Progenitor cell of endocrine pancreas (in vitro differentiated cells): ENCODE data around the gene PRRT4. TPM values are rescaled to one million over a fixed set of nuclear protein-coding genes. Genes with fewer than 3 reads are reported as not detected.

Source experiments
- DNase-seq: peaks from one replicate; pipeline ENCODE4 v3.0.0; 2021; ENCODE audit warnings: low spot score; ENCODE audit not compliant: unreplicated experiment
- H3K27ac Mint-ChIP-seq: 2 replicates; pipeline ENCODE4 v1.8.0; 2021; ENCODE audit warnings: mild to moderate bottlenecking, moderate library complexity, mixed read lengths
- H3K27me3 Mint-ChIP-seq: 2 replicates; pipeline ENCODE4 v1.8.0; 2021; ENCODE audit warnings: mixed read lengths
- H3K36me3 Mint-ChIP-seq: 2 replicates; pipeline ENCODE4 v1.8.0; 2022; ENCODE audit warnings: mixed read lengths; ENCODE audit not compliant: insufficient read depth
- H3K4me1 Mint-ChIP-seq: 2 replicates; pipeline ENCODE4 v1.8.0; 2021; ENCODE audit warnings: low read depth, mixed read lengths
- H3K4me3 Mint-ChIP-seq: 2 replicates; pipeline ENCODE4 v1.8.0; 2021; ENCODE audit warnings: low read depth, mild to moderate bottlenecking, moderate library complexity, mixed read lengths
- H3K9me3 Mint-ChIP-seq: 2 replicates; pipeline ENCODE4 v1.8.0; 2021; ENCODE audit warnings: low read depth, mixed read lengths
- CTCF ChIP-seq: fragments of 200-600 bp; sonication (generic); IDR thresholded peaks from one replicate; pipeline ENCODE4 v1.5.0; 2021; ENCODE audit warnings: antibody characterized with exemption, mild to moderate bottlenecking; ENCODE audit not compliant: unreplicated experiment
- total RNA-seq: library from RNA; stranded (reverse); gene quantifications from 2 replicates; pipeline ENCODE4 v1.2.1, GENCODE V29; 2021

PRRT4 gene
- total RNA-seq, 1 donor from 2014 or later = 0.86 TPM

GRCh38 chr7:128352636-128353035 is 8.9 kb downstream of the PRRT4 start:
- Mint-ChIP-seq H3K36me3 (no peaks in the 10 kb centered on the region), H3K27me3 (peaks cover 75% of the 10 kb centered on the region), H3K4me1 (peaks cover 5% of the 10 kb centered on the region), H3K9me3 (no peaks in the 10 kb centered on the region), H3K4me3 (no peak overlapping the region), H3K27ac (no peak overlapping the region)
- no peak for TF ChIP-seq CTCF
- DNase-seq = no peak

- Mint-ChIP-seq H3K4me1 (peaks cover 2% of the 10 kb centered on the region), H3K4me3 (no peak overlapping the region), H3K36me3 (no peaks in the 10 kb centered on the region), H3K27ac (no peak overlapping the region), H3K9me3 (no peaks in the 10 kb centered on the region), H3K27me3 (peaks cover 74% of the 10 kb centered on the region)
- DNase-seq = peak; percentile 48
- peak; percentile 64 for TF ChIP-seq CTCF
Measured at GRCh38 chr7:128352153-128352537, 9.3 kb downstream of the PRRT4 start.

GRCh38 chr7:128351296-128352152 is 10.0 kb downstream of the PRRT4 start:
- no peak for DNase-seq
- TF ChIP-seq CTCF = no peak
- Mint-ChIP-seq H3K27me3 (peaks cover 70% of the 10 kb centered on the region), H3K27ac (no peak overlapping the region), H3K36me3 (no peaks in the 10 kb centered on the region), H3K9me3 (no peaks in the 10 kb centered on the region), H3K4me3 (no peak overlapping the region), H3K4me1 (no peaks in the 10 kb centered on the region)

- Mint-ChIP-seq H3K4me1 (no peaks in the 10 kb centered on the region), H3K4me3 (no peak overlapping the region), H3K27me3 (peaks cover 69% of the 10 kb centered on the region), H3K36me3 (no peaks in the 10 kb centered on the region), H3K9me3 (no peaks in the 10 kb centered on the region), H3K27ac (no peak overlapping the region)
- DNase-seq = no peak
- TF ChIP-seq CTCF = no peak
Measured at GRCh38 chr7:128350708-128351295, 10.7 kb downstream of the PRRT4 start.

GRCh38 chr7:128349466-128349825 is 12.0 kb downstream of the PRRT4 start:
- H3K4me3 Mint-ChIP-seq = no peak overlapping the region
- no peaks in the 10 kb centered on the region for H3K9me3 Mint-ChIP-seq
- no peaks in the 10 kb centered on the region for H3K4me1 Mint-ChIP-seq
- no peak overlapping the region for H3K27ac Mint-ChIP-seq
- DNase-seq = no peak
- H3K36me3 Mint-ChIP-seq = no peaks in the 10 kb centered on the region
- H3K27me3 Mint-ChIP-seq = peaks cover 56% of the 10 kb centered on the region
- TF ChIP-seq CTCF = no peak
